Measurements from ENCODE around the gene TMEM178B.

GRCh38 chr7:141119187-141119586, 45.3 kb downstream of the TMEM178B start:
- TF ChIP-seq, protein P1, sequence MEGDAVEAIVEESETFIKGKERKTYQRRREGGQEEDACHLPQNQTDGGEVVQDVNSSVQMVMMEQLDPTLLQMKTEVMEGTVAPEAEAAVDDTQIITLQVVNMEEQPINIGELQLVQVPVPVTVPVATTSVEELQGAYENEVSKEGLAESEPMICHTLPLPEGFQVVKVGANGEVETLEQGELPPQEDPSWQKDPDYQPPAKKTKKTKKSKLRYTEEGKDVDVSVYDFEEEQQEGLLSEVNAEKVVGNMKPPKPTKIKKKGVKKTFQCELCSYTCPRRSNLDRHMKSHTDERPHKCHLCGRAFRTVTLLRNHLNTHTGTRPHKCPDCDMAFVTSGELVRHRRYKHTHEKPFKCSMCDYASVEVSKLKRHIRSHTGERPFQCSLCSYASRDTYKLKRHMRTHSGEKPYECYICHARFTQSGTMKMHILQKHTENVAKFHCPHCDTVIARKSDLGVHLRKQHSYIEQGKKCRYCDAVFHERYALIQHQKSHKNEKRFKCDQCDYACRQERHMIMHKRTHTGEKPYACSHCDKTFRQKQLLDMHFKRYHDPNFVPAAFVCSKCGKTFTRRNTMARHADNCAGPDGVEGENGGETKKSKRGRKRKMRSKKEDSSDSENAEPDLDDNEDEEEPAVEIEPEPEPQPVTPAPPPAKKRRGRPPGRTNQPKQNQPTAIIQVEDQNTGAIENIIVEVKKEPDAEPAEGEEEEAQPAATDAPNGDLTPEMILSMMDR (IDR thresholded peaks at IDR 0.05; ENCODE audit: insufficient read depth, low read length) = no peak
- no peak for TF ChIP-seq POLR2AphosphoS5 (IDR thresholded peaks at IDR 0.05; ENCODE audit: low read depth)
- TF ChIP-seq, protein P2, sequence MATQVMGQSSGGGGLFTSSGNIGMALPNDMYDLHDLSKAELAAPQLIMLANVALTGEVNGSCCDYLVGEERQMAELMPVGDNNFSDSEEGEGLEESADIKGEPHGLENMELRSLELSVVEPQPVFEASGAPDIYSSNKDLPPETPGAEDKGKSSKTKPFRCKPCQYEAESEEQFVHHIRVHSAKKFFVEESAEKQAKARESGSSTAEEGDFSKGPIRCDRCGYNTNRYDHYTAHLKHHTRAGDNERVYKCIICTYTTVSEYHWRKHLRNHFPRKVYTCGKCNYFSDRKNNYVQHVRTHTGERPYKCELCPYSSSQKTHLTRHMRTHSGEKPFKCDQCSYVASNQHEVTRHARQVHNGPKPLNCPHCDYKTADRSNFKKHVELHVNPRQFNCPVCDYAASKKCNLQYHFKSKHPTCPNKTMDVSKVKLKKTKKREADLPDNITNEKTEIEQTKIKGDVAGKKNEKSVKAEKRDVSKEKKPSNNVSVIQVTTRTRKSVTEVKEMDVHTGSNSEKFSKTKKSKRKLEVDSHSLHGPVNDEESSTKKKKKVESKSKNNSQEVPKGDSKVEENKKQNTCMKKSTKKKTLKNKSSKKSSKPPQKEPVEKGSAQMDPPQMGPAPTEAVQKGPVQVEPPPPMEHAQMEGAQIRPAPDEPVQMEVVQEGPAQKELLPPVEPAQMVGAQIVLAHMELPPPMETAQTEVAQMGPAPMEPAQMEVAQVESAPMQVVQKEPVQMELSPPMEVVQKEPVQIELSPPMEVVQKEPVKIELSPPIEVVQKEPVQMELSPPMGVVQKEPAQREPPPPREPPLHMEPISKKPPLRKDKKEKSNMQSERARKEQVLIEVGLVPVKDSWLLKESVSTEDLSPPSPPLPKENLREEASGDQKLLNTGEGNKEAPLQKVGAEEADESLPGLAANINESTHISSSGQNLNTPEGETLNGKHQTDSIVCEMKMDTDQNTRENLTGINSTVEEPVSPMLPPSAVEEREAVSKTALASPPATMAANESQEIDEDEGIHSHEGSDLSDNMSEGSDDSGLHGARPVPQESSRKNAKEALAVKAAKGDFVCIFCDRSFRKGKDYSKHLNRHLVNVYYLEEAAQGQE (IDR thresholded peaks at IDR 0.05; ENCODE audit: insufficient replicate concordance, low read depth) = no peak
- TF ChIP-seq GABPA (IDR thresholded peaks at IDR 0.05; ENCODE audit: low read depth) = no peak
- TF ChIP-seq SPI1 (IDR thresholded peaks at IDR 0.05; ENCODE audit: borderline replicate concordance, low read depth) = no peak
